ENCODE measurements around the gene CHRNB4. TPM values are rescaled to one million over a fixed set of nuclear protein-coding genes. Genes with fewer than 3 reads are reported as not detected.
A peak's percentile ranks its signal among the peaks of the same experiment; 100 is the strongest.

Gene CHRNB4
- total and polyA plus RNA-seq, 2 donors (not counting 3 experiments of a cell fraction or from before 2014, with no cell fraction given), result 0.08 TPM; not detected in 1

DNA sequence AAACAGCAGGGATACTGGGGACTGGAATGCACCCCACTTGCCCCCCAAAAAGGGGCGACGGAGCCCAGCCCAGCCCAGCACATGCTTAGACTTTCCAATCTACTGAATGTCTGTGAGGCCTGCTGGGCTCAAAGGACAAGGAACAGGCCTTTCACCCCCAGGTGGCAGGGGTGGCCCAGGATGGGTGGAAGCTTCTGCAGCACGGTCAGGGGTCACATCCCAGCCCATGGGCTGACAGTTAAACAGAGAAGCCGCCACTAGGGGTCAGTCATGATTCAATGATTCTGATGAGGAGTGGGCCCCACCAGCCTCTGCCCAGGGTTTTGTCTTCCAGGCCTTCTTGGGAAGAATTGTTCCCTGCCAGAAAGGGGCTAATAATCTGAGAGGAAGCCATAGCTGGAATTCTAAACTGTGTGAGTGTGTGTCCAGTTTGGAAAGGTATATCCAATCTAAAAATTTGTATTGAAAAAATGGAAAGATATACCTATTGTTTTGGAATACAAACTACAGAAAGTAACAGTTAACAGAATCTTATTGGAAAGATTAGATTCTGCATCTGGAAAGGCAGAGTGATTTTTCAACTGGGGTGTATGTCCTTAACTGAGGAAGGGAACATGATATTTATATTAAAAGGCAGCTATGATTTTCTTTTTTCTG, 2.2 kb downstream of the CHRNB4 start:
- FAIRE-seq, result peak; percentile 77
- H3K27me3 ChIP-seq (ENCODE audit: control insufficient read depth in 2 of 2, insufficient read depth in 2 of 2, low read length in 2 of 2), result peaks cover 0 to 5% of the 10 kb centered on the region in 2 experiments
- no peaks in the 10 kb centered on the region for H3K9me1 ChIP-seq (replicated peaks; ENCODE audit: control insufficient read depth, extremely low read depth, insufficient read depth, low read length)
- no peak overlapping the region for H3K4me3 ChIP-seq (replicated peaks in 1 of 3; ENCODE audit: insufficient read depth in 1 of 3, low read depth in 1 of 3, low read length in 3 of 3)
- peaks cover 2% of the 10 kb centered on the region for H3K4me1 ChIP-seq (ENCODE audit: control insufficient read depth, extremely low read depth, insufficient read depth, low read length)
- no peak overlapping the region for H3K9ac ChIP-seq (replicated peaks; ENCODE audit: extremely low read depth, insufficient read depth, low read length)
- H3K4me2 ChIP-seq (ENCODE audit: insufficient read depth, low read length), result no peak overlapping the region
- no peaks in the 10 kb centered on the region for H3K36me3 ChIP-seq (ENCODE audit: control insufficient read depth in 2 of 2, extremely low read depth in 1 of 2, insufficient read depth in 2 of 2, low read length in 2 of 2)
- dilution Hi-C loops (cut with MboI; ENCODE audit: extremely low pct_ligation_motif_present, low sequenced_read_pairs) (no loop called here), intact Hi-C loops (cut with micrococcal nuclease) (loop anchor here (1.0 kb wide), 2 partner anchors 71 to 113 kb away; no protein-coding TSS in a partner anchor)
- BruUV-seq (replicated peaks), result no TSS peak
- TF ChIP-seq, protein P1, sequence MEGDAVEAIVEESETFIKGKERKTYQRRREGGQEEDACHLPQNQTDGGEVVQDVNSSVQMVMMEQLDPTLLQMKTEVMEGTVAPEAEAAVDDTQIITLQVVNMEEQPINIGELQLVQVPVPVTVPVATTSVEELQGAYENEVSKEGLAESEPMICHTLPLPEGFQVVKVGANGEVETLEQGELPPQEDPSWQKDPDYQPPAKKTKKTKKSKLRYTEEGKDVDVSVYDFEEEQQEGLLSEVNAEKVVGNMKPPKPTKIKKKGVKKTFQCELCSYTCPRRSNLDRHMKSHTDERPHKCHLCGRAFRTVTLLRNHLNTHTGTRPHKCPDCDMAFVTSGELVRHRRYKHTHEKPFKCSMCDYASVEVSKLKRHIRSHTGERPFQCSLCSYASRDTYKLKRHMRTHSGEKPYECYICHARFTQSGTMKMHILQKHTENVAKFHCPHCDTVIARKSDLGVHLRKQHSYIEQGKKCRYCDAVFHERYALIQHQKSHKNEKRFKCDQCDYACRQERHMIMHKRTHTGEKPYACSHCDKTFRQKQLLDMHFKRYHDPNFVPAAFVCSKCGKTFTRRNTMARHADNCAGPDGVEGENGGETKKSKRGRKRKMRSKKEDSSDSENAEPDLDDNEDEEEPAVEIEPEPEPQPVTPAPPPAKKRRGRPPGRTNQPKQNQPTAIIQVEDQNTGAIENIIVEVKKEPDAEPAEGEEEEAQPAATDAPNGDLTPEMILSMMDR (IDR thresholded peaks at IDR 0.05; ENCODE audit: extremely low read depth in 1 of 2, insufficient read depth in 1 of 2, low read depth in 1 of 2, low read length in 2 of 2), result peak; percentile 60 to 69
- no peak for TF ChIP-seq POLR2A (IDR thresholded peaks at IDR 0.05; ENCODE audit: low read depth, low read length)
- ChIA-PET POLR2A (no interaction called here), CTCF (interaction anchor here (0.7 to 3.1 kb wide), 16 partner anchors 8 to 546 kb away, joined by 3 to 29 read pairs (median 4); partner anchors contain the start of gene CHRNA3)
- H3K27ac ChIP-seq (ENCODE audit: insufficient read depth, low read depth, low read length), result no peak overlapping the region
- peak; percentile 35 for DNase-seq (ENCODE audit: low read depth, low spot score)
- no peaks in the 10 kb centered on the region for H3K79me2 ChIP-seq (ENCODE audit: control insufficient read depth, insufficient read depth, low read length)
- no peaks in the 10 kb centered on the region for H4K20me1 ChIP-seq (replicated peaks; ENCODE audit: control insufficient read depth, extremely low read depth, insufficient read depth, low read length)
- no peak overlapping the region for H2AFZ ChIP-seq (ENCODE audit: low read depth, low read length)
- H3K9me3 ChIP-seq (replicated peaks; ENCODE audit: control insufficient read depth, insufficient read depth, low read length), result no peaks in the 10 kb centered on the region

DNA sequence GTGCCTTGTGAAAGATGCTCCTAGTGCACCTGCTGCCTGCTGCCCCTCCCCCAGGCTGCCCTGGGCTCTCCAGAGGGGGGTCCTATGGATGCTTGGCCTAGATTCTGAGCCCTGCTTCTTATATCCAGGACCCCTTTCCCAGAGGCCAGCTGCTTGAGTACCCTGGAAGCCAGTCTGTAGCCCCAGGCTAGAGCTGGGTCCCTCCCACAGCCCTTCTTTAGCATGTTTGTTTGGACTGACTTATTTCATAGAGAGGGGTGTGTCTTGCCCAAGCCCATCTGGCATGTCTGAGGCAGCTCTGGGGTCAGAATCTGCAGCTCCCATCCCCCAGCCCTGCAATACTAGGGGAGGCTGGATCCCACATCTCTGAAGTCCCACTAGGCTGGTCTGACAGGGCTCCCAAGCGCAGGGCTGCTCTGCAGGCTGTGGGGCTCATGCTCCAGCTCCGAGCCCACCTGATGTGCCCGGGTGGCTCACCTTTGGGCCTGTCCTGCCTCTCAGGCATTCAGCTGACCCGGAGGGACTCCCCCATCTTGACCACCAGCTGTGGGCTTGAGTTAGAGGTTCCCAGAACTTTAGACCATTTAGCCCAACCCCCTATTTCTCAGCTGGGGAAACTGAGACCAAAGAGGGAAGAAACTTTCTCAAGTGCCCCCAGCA, 3.1 kb downstream of the CHRNB4 start:
- intact Hi-C loops (cut with micrococcal nuclease) (loop anchor here (1.0 kb wide), 2 partner anchors 71 to 113 kb away; no protein-coding TSS in a partner anchor), dilution Hi-C loops (cut with MboI; ENCODE audit: extremely low pct_ligation_motif_present, low sequenced_read_pairs) (no loop called here)
- DNase-seq (ENCODE audit: low read depth, low spot score) (no peak), FAIRE-seq (no peak)
- no peaks in the 10 kb centered on the region for H4K20me1 ChIP-seq (replicated peaks; ENCODE audit: control insufficient read depth, extremely low read depth, insufficient read depth, low read length)
- no peak overlapping the region for H3K4me2 ChIP-seq (ENCODE audit: insufficient read depth, low read length)
- peaks cover 2% of the 10 kb centered on the region for H3K4me1 ChIP-seq (ENCODE audit: control insufficient read depth, extremely low read depth, insufficient read depth, low read length)
- no peak overlapping the region for H3K9ac ChIP-seq (replicated peaks; ENCODE audit: extremely low read depth, insufficient read depth, low read length)
- no peaks in the 10 kb centered on the region for H3K79me2 ChIP-seq (ENCODE audit: control insufficient read depth, insufficient read depth, low read length)
- POLR2A ChIA-PET, result no interaction called here
- no peaks in the 10 kb centered on the region for H3K36me3 ChIP-seq (ENCODE audit: control insufficient read depth in 2 of 2, extremely low read depth in 1 of 2, insufficient read depth in 2 of 2, low read length in 2 of 2)
- no peaks in the 10 kb centered on the region for H3K9me3 ChIP-seq (replicated peaks; ENCODE audit: control insufficient read depth, insufficient read depth, low read length)
- H3K4me3 ChIP-seq (replicated peaks in 1 of 3; ENCODE audit: insufficient read depth in 1 of 3, low read depth in 1 of 3, low read length in 3 of 3), result no peak overlapping the region
- H3K27ac ChIP-seq (ENCODE audit: insufficient read depth, low read depth, low read length), result no peak overlapping the region
- no peaks in the 10 kb centered on the region for H3K9me1 ChIP-seq (replicated peaks; ENCODE audit: control insufficient read depth, extremely low read depth, insufficient read depth, low read length)
- no peak overlapping the region for H2AFZ ChIP-seq (ENCODE audit: low read depth, low read length)
- peaks cover 5 to 6% of the 10 kb centered on the region in 2 experiments for H3K27me3 ChIP-seq (ENCODE audit: control insufficient read depth in 2 of 2, insufficient read depth in 2 of 2, low read length in 2 of 2)
- TF ChIP-seq GATA2 (IDR thresholded peaks at IDR 0.05; ENCODE audit: insufficient read depth, insufficient read length, low read depth, low read length), result no peak
- no peak for TF ChIP-seq JUN (IDR thresholded peaks at IDR 0.05; ENCODE audit: borderline replicate concordance, insufficient read depth, insufficient read length, low read depth)
- TF ChIP-seq EZH2 (IDR thresholded peaks at IDR 0.05; ENCODE audit: borderline replicate concordance, low read depth, low read length, severe bottlenecking), result no peak
- no peak for TF ChIP-seq MYC (IDR thresholded peaks at IDR 0.05; ENCODE audit: low read depth, low read length)
- no peak for TF ChIP-seq FOS (IDR thresholded peaks at IDR 0.05; ENCODE audit: borderline replicate concordance, insufficient read depth, low read length)
- TF ChIP-seq, protein P1 (IDR thresholded peaks at IDR 0.05; ENCODE audit: extremely low read depth in 1 of 2, insufficient read depth in 1 of 2, low read depth in 1 of 2, low read length in 2 of 2), result no peak
- no peak for TF ChIP-seq POLR2A (IDR thresholded peaks at IDR 0.05; ENCODE audit: low read depth, low read length)
- no peak for TF ChIP-seq MAX (IDR thresholded peaks at IDR 0.05; ENCODE audit: insufficient read depth, insufficient read length)
- no peak for TF ChIP-seq POLR2AphosphoS5 (IDR thresholded peaks at IDR 0.05; ENCODE audit: insufficient read depth, low read depth, low read length)
- CTCF ChIA-PET, result interaction anchor here (0.7 to 3.1 kb wide), 13 partner anchors 8 to 198 kb away, joined by 3 to 29 read pairs (median 6); partner anchors contain the start of gene CHRNA3
- no TSS peak for BruUV-seq (replicated peaks)

Data from endothelial cell of umbilical vein (primary cell).